ENCODE results near the gene NAPEPLD. TPM values are rescaled to one million over a fixed set of nuclear protein-coding genes. Genes with fewer than 3 reads are reported as not detected.
"Not testable (repeated sequence)": the region's sequence is repeated elsewhere in the genome, so short reads cannot be mapped to it uniquely, and the experiment has no call there.

Gene NAPEPLD
- total RNA-seq, 2 donors from 2014 or later, result 10.7 to 27.7 TPM

GRCh38 chr7:103116511-103116910 lies 32.4 kb downstream of the NAPEPLD start:
- DNase-seq (ENCODE audit: low spot score) (no peak), ATAC-seq (ENCODE audit: insufficient number of reproducible peaks, low FRiP score, low read depth) (no peak)
- H3K36me3 ChIP-seq, result no peaks in the 10 kb centered on the region

GRCh38 chr7:103115771-103116170 lies 33.1 kb downstream of the NAPEPLD start:
- ATAC-seq (ENCODE audit: insufficient number of reproducible peaks, low FRiP score, low read depth) (no peak), DNase-seq (ENCODE audit: low spot score) (no peak)
- Histone ChIP-seq H3K27ac (no peak overlapping the region), H3K4me3 (no peak overlapping the region), H3K9me3 (no peaks in the 10 kb centered on the region), H3K36me3 (no peaks in the 10 kb centered on the region), H3K27me3 (replicated peaks; ENCODE audit: insufficient read depth) (no peaks in the 10 kb centered on the region), H3K4me1 (ENCODE audit: control insufficient read depth in 1 of 2, low read depth in 2 of 2) (peaks cover 6 to 25% of the 10 kb centered on the region in 2 donors)
- TF ChIP-seq CTCF (IDR thresholded peaks at IDR 0.05), result no peak

More at GRCh38 chr7:103116511-103116910, 32.4 kb downstream of the NAPEPLD start:
- Histone ChIP-seq H3K27ac (no peak overlapping the region), H3K4me1 (ENCODE audit: control insufficient read depth in 1 of 2, low read depth in 2 of 2) (peaks cover 9 to 32% of the 10 kb centered on the region in 2 donors), H3K9me3 (no peaks in the 10 kb centered on the region), H3K27me3 (replicated peaks; ENCODE audit: insufficient read depth) (no peaks in the 10 kb centered on the region), H3K4me3 (no peak overlapping the region)
- no peak for TF ChIP-seq CTCF (IDR thresholded peaks at IDR 0.05)

- Histone ChIP-seq H3K9me3 (no peaks in the 10 kb centered on the region), H3K27ac (no peak overlapping the region), H3K4me1 (ENCODE audit: control insufficient read depth in 1 of 2, low read depth in 2 of 2) (peaks cover 2 to 13% of the 10 kb centered on the region in 2 donors), H3K27me3 (replicated peaks; ENCODE audit: insufficient read depth) (no peaks in the 10 kb centered on the region), H3K36me3 (no peaks in the 10 kb centered on the region), H3K4me3 (no peak overlapping the region)
- no peak for DNase-seq (ENCODE audit: low spot score)
- TF ChIP-seq CTCF (IDR thresholded peaks at IDR 0.05), result no peak
- ATAC-seq (ENCODE audit: insufficient number of reproducible peaks, low FRiP score, low read depth), result no peak
Measured at GRCh38 chr7:103114576-103115008, 34.3 kb downstream of the NAPEPLD start.

- ATAC-seq (ENCODE audit: insufficient number of reproducible peaks, low FRiP score, low read depth) (peak; percentile 100), DNase-seq (ENCODE audit: low spot score) (peak; percentile 5)
- no peaks in the 10 kb centered on the region for H3K27me3 ChIP-seq (replicated peaks; ENCODE audit: insufficient read depth)
- no peak overlapping the region for H3K4me3 ChIP-seq
- H3K36me3 ChIP-seq, result no peaks in the 10 kb centered on the region
- H3K4me1 ChIP-seq (ENCODE audit: control insufficient read depth in 1 of 2, low read depth in 2 of 2), result peaks cover 0 to 10% of the 10 kb centered on the region in 2 donors
- peak overlapping the region in 1 of 2 donors; percentile 17 for H3K27ac ChIP-seq
- TF ChIP-seq CTCF (IDR thresholded peaks at IDR 0.05), result no peak
- no peaks in the 10 kb centered on the region for H3K9me3 ChIP-seq
Measured at GRCh38 chr7:103113164-103113563, 35.7 kb downstream of the NAPEPLD start.

- H3K36me3 ChIP-seq; DNase-seq (ENCODE audit: low spot score); H3K4me3 ChIP-seq; H3K9me3 ChIP-seq; H3K4me1 ChIP-seq (ENCODE audit: control insufficient read depth in 1 of 2, low read depth in 2 of 2); ATAC-seq (ENCODE audit: insufficient number of reproducible peaks, low FRiP score, low read depth); H3K27ac ChIP-seq; H3K27me3 ChIP-seq (replicated peaks; ENCODE audit: insufficient read depth): not testable (repeated sequence)
Measured at GRCh38 chr7:103106703-103107070, 42.2 kb downstream of the NAPEPLD start.

GRCh38 chr7:103106005-103106702 lies 42.7 kb downstream of the NAPEPLD start:
- Histone ChIP-seq H3K27me3 (replicated peaks; ENCODE audit: insufficient read depth) (no peaks in the 10 kb centered on the region), H3K4me3 (no peak overlapping the region), H3K4me1 (ENCODE audit: control insufficient read depth in 1 of 2, low read depth in 2 of 2) (no peaks in the 10 kb centered on the region), H3K9me3 (no peaks in the 10 kb centered on the region), H3K27ac (no peak overlapping the region), H3K36me3 (peaks cover 7% of the 10 kb centered on the region)
- DNase-seq (ENCODE audit: low spot score), result no peak
- no peak for TF ChIP-seq CTCF (IDR thresholded peaks at IDR 0.05)
- no peak for ATAC-seq (ENCODE audit: insufficient number of reproducible peaks, low FRiP score, low read depth)
